IMR-90 (cell line): ENCODE data around the gene GOLGA3.

Source experiments
- FOS ChIP-seq: fragments of 150-350 bp; IDR thresholded peaks from 2 replicates; pipeline ENCODE4 v1.6.1; 2016; ENCODE audit warnings: low read depth, low read length
- POLR2A ChIP-seq: IDR thresholded peaks from 2 replicates; pipeline ENCODE4 v1.6.1; 2012; ENCODE audit warnings: mild to moderate bottlenecking, low read depth, low read length
- TF ChIP-seq, protein P1 (sequence below): conservative IDR thresholded peaks from 2 replicates; pipeline ENCODE4 v1.5.1; 2012; ENCODE audit warnings: mild to moderate bottlenecking, low read depth, low read length, improper control_type of control experiment
- TF ChIP-seq, protein P2 (sequence below): fragments of 150-350 bp; IDR thresholded peaks from 2 replicates; pipeline ENCODE4 v1.6.1; 2017; ENCODE audit warnings: mild to moderate bottlenecking, antibody characterized with exemption, low read length, low read depth

DNA sequence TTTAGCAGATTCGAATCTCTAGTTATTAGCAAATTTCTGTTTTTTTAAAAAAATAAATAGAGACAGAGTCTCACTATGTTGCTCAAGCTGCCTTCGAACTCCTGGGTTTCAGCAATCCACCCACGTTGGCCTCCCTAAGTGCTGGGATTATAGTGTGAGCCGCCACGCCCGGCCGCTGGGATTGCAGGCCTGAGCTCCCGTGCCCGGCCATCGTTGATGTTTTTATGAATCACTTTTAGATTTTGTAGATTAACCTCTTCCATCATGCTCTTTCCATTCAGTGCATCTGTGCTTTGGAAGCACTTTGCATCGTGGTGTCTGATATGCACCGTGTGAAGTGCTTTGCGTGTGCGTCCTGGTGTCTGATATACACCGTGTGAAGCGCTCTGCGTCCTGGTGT, 97.1 kb downstream of the GOLGA3 start:
- TF ChIP-seq, protein P1, sequence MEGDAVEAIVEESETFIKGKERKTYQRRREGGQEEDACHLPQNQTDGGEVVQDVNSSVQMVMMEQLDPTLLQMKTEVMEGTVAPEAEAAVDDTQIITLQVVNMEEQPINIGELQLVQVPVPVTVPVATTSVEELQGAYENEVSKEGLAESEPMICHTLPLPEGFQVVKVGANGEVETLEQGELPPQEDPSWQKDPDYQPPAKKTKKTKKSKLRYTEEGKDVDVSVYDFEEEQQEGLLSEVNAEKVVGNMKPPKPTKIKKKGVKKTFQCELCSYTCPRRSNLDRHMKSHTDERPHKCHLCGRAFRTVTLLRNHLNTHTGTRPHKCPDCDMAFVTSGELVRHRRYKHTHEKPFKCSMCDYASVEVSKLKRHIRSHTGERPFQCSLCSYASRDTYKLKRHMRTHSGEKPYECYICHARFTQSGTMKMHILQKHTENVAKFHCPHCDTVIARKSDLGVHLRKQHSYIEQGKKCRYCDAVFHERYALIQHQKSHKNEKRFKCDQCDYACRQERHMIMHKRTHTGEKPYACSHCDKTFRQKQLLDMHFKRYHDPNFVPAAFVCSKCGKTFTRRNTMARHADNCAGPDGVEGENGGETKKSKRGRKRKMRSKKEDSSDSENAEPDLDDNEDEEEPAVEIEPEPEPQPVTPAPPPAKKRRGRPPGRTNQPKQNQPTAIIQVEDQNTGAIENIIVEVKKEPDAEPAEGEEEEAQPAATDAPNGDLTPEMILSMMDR, result no peak
- TF ChIP-seq POLR2A (no peak), FOS (no peak)
- TF ChIP-seq, protein P2, sequence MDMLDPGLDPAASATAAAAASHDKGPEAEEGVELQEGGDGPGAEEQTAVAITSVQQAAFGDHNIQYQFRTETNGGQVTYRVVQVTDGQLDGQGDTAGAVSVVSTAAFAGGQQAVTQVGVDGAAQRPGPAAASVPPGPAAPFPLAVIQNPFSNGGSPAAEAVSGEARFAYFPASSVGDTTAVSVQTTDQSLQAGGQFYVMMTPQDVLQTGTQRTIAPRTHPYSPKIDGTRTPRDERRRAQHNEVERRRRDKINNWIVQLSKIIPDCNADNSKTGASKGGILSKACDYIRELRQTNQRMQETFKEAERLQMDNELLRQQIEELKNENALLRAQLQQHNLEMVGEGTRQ, result no peak
